HG03060 (cell line): ENCODE data around the gene MTURN.
A peak's percentile ranks its signal among the peaks of the same experiment; 100 is the strongest.
"Not testable (repeated sequence)": the region's sequence is repeated elsewhere in the genome, so short reads cannot be mapped to it uniquely, and the experiment has no call there.

ENCODE experiments used
- ATAC-seq: cut with Tn5 transposase; IDR thresholded peaks from one replicate; pipeline ENCODE4 v1.9.1; 2021; ENCODE audit warnings: low read depth, moderate number of reproducible peaks; ENCODE audit not compliant: unreplicated experiment

MTURN gene

GRCh38 chr7:30134611-30135300, at the start of gene MTURN:
Gene MTURN (plus strand): TSS chr7:30134986. CDS start chr7:30135137, 151 bp downstream.
- peak; percentile 66 for ATAC-seq

GRCh38 chr7:30086529-30086928, 48.3 kb upstream of the MTURN start:
- no peak for ATAC-seq

GRCh38 chr7:30087371-30087770, 47.4 kb upstream of the MTURN start:
- no peak for ATAC-seq

GRCh38 chr7:30088362-30088761, 46.4 kb upstream of the MTURN start:
- no peak for ATAC-seq

GRCh38 chr7:30090111-30090510, 44.7 kb upstream of the MTURN start:
- no peak for ATAC-seq

GRCh38 chr7:30091491-30091912, 43.3 kb upstream of the MTURN start:
- no peak for ATAC-seq

GRCh38 chr7:30091987-30092386, 42.8 kb upstream of the MTURN start:
- ATAC-seq: no peak

- no peak for ATAC-seq
Observed at GRCh38 chr7:30093420-30093952, 41.3 kb upstream of the MTURN start.

- ATAC-seq: not testable (repeated sequence)
Observed at GRCh38 chr7:30098599-30098998, 36.2 kb upstream of the MTURN start.

- ATAC-seq: no peak
Observed at GRCh38 chr7:30102281-30102680, 32.5 kb upstream of the MTURN start.

- ATAC-seq: no peak
Observed at GRCh38 chr7:30104157-30104556, 30.6 kb upstream of the MTURN start.

GRCh38 chr7:30112103-30112713, 22.6 kb upstream of the MTURN start:
- ATAC-seq: no peak

GRCh38 chr7:30113144-30113543, 21.6 kb upstream of the MTURN start:
- no peak for ATAC-seq

GRCh38 chr7:30114536-30115238, 20.1 kb upstream of the MTURN start:
- no peak for ATAC-seq

GRCh38 chr7:30115709-30116297, 19.0 kb upstream of the MTURN start:
- ATAC-seq: no peak

- no peak for ATAC-seq
Observed at GRCh38 chr7:30116771-30117170, 18.0 kb upstream of the MTURN start.

- no peak for ATAC-seq
Observed at GRCh38 chr7:30117896-30118295, 16.9 kb upstream of the MTURN start.

GRCh38 chr7:30119890-30120577, 14.8 kb upstream of the MTURN start:
- no peak for ATAC-seq

- ATAC-seq: no peak
Observed at GRCh38 chr7:30133736-30134610, 813 bp upstream of the MTURN start.
